ENCODE measurements around the gene AMH.

The AMH gene

DNA sequence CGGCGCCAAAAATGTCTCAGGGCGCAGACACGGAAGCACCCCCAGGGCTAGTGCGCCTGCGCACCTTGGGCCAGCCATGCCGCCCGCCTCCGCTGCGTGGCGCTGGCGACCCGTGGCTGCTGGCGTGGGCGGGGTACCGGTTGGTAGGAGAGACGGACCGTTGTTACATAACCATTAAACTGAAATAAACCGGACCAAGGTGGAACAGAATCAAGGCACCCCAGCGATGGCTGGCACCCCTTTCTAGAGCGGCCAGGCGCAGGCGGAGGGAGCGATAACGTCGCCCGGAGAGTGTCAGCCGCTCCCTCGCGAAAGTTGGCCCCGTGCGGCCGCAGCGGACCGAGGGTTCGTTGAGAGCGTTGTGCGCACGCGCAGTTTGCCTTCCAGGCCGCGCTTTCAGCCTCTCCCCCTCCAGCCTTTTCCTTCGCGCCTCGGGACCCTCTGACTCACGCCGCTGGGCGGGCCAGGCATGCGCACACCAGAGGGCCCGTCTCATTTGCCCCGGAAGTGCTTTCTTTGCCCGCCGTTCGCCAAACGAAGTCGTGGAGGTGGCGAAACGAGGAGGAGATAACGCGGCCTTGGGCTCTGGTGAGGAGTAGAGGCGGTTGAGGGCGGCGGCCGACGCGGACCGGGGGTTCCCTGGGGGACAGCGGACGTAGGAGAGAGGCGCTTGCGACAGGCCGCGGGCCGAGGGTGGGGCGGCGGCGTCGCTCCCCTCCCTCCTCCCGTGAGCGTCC, 12.6 kb upstream of the AMH start, which contains the start of the genes PLEKHJ1 and SF3A2:
TSS of gene PLEKHJ1 (minus strand) at position 16 of the 737 bp plus-strand sequence. CDS start 81 bp downstream, outside the sequence.
TSS of gene SF3A2 (plus strand) at position 511 of the 737 bp plus-strand sequence. CDS start 6,595 bp downstream, outside the sequence.
- peak; percentile 99 for DNase-seq

DNA sequence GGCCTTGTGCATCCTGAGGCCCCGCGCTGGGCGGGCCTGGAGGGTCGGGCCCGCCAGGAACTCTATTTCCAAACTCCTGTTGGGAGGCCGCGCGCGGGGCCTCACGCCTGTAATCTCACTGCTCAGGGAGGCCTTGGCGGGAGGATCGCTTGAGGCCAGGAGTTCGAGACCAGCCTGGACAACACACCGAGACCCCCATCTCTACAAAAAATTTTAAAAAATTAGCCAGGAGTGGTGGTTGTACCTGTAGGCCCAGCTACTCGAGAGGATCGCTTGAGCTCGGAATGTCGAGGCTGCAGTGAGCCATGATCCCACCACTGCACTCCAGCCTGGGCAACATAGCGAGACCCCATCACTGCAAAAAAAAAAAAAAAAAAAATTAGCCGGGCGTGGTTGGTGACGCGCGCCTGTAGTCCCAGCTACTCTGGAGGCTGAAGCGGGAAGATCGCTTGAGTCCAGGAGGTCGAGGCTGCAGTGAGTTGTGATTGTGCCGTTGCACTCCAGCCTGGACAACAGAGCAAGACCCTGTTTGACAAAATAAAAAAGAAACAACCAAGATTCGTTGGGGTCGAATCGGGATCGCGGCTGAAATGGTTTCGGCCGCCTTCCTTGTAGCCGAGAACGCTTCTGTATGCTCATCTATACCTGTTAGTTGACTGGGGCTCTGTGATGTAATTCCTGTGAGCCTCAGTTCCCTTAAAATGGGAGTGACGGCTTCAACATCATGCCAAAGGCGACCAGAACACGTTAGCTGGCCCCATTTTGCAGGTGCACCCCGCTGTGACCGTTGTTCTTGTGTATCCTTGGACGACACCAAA, 11.9 kb upstream of the AMH start:
- DNase-seq = no peak

DNA sequence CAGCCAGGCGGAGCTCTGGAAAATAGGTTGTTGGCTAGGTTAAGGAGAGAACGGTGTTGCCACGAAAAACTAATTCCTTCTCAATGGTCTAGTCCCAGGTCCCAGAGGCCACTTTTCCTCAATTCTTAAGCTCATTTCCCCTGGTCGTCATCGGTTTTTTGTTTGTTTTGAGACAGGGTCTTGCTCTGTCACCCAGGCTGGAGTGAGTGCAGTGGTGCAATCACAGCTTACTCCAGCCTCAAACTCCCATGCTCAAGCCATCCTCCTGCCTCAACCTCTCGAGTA, 11.3 kb upstream of the AMH start:
- DNase-seq = no peak

DNA sequence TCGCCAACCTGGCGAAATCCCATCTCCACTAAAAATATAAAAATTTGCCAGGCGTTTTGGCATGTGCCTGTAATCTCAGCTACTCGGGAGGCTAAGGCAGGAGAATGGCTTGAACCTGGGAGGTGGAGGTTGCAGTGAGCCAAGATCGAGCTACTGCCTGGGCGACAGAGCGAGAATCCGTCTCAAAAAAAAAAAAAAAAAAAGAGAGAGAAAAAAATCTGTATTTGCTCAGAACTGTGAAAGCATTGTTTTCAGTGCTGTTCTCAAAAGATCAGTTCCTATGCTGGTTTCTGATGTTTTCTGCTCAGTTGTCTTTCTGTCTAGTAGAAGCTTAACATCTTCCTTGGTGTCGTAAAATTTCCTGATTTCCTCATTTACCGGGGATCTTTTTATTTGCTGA, 9.9 kb upstream of the AMH start:
- DNase-seq = no peak

DNA sequence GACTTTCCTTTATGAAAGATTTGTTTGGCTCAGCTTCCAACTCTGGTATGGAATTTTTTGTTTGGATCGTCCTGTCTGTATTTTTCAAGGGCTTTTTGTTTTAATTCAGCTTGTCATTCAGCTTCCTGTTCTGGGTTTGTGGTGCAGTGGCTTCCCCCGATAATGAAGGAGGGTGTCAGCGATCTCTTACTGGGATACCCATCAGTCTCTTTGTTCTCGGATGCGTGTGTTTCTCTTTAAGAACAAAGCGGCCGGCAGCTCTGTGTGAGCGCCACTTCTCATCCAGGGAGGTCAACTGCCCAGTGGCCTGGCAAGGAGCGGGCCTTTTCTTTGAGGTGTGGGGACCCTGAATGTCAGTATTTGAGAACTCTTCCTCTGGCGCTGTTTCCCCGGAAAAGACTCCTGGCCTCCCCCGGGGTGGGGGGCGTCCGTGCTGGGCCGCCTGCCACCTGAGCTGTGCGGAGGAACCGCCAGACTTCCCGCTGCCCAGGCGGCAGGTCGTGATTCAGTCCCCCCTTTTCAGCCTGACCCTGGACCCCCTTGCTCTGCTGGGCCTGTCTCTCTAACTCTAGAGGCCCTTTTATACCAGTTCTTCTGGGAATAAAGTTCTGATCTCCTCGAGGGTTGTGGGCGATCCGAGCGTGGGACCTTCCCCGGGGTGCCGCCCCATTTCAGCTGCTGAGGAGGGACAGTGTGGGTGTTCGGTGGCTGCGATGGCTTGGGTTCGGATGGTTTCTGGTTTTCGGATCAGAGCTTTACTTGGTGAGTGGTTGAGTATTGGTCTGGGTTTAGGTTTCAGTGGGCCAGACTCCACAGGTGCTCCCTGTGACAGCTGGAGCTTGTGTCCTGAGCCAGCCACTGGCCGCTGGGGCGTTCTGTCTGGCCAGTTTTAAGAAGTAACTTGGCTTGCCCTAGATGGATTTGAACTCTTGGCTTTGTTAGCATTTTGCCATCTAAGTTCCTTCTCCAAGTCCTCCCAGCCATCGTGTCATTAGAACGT, 9.1 kb upstream of the AMH start:
- DNase-seq = peak; percentile 61

DNA sequence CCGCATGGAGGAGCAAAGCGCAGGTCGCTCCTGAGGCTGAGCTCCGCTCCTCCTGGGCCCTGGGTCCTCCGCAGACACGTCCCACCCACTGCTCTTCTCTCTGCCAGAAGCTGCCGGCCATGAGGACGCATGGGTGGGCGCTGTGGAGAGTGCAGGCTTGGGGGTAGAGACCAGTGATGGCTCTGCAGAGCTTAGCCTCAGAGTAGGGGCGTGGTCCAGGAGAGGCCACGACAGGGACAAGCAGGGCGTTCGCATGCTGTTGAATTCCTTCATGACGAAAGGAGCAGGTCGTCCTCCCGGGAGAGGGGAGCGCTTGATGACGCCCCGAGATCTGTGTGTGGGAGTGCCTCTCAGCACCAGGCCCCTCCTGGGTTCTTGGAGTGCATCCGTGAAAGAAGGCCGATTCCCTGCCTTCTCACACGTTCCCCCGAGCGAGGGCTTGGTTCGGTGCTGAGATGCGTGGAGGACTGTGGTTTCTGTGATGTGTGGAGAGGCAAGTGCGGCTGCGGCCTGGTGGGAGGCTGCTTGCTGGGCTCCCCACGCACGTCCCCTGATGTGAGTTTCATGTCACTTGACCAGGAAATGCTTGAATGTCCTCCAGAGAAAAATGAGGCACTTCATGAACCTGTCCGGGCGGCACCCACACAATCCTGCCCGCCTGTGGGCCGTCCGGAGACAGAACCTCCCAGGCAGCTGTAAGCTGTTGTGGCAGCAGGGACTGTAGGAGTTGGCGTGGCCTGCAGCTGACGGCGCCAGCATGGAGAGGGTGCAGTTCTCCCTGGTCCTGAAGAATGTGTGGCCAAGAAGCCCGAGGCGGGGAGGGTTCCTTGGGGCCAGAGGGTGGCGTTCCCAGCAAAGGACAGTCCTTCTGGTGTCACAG, 8.0 kb upstream of the AMH start:
- DNase-seq = no peak

DNA sequence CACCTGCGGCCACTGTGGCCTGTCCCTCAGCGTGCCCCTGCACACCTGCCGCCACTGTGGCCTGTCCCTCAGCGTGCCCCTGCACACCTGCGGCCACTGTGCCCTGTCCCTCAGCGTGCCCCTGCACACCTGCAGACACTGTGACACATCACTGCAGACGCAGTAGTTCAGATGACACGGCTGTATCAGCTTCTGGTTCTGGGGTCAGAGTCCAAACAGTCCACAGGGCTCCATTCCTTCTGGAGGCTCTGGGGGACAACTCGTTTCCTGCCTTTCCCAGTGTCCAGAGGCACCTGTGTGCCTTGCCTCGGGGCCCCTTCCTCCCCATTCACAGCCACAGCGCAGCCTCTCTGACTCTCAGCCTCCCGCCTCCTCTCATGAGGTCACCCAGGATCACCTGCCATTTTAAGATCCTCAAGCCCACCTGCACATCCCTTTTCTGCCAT, 7.0 kb upstream of the AMH start:
- no peak for DNase-seq

DNA sequence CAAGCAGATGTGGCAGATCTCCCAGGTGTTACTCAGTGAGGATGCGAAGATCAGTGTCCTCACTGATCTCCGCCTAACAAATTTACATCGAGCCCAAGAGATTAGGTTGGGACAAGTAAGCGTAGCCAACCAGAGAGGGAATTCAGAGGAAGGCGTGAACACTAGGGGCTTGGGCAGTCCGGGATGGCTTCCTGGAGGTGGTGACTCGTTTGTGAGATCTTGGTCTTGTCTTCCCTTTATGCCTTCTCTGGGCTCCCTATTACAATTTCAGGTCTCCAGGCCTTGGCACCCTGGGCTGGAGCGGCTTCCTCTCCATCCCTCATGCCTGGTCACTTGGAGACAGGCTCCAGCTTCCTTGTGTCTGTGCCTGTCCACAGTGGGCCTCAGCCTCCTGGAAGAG, 6.3 kb upstream of the AMH start:
- DNase-seq = no peak

DNA sequence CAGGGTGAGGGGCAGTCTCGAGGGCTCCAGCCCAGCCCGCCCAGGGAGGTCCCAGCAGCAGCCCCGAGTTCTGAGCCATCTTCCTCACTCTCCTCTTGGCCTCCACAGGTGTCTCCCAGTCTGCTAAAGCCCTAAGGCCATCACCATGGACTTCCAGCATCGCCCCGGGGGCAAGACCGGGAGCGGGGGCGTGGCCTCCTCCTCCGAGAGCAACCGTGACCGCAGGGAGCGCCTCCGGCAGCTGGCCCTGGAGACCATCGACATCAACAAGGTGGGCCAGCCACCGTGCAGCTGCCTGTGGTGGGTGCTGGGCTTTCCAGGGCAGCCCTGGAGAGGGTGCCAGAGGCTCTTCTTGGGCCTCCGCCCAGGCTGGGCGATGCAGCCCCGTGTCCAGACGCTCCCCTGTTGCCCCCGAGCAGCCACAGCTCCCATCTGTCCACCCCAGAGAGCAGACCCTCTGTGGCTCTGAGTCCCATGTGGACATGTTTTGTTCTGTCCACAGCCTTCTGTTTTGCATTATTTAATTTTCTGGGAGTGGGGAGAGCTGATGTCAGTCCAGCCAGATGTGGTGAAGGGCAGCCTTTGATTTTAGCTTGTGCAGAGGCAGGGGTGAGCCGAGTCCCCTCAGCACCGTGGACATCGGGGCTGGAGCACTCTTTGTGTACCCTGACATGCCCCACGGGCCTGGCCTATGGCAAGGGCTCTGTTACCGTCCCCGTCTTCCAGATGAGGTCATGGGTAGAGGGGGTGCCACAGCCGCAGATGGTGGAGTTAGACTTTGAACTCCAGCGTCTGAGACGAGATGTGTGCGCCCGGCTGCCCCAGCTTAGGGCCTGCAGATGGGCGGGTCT, 5.6 kb upstream of the AMH start:
- no peak for DNase-seq

DNA sequence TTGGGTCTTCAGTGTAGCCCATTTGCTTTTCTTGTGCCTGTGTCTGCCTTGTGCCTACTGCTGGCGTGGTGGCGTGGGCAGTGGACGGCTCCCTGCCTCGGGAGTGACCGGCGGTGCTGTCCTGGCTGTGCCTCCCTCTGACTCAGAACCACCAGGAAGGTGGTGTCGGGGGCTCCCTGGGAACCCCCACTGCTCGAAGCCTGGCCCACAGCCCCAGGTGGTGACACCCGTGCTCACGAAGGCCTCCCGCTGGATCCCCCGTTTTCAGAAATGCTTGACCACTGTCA, 5.1 kb upstream of the AMH start:
- DNase-seq = no peak

DNA sequence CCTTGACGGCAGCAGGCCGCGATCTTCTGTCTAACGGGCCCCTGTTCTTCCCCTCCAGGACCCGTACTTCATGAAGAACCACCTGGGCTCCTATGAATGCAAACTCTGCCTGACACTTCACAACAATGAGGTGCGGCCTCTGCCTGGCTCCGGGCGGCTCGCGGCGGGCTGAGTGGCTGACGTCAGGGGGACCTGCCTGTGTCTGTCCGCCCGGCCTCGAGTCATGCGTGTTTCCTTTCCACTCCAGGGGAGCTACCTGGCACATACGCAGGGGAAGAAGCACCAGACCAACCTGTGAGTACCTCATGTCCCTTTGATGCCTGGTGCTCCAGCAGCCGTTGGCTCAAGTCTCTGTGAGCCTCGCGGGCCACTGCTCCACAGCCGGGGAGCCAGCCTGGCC, 4.6 kb upstream of the AMH start:
- DNase-seq = no peak

DNA sequence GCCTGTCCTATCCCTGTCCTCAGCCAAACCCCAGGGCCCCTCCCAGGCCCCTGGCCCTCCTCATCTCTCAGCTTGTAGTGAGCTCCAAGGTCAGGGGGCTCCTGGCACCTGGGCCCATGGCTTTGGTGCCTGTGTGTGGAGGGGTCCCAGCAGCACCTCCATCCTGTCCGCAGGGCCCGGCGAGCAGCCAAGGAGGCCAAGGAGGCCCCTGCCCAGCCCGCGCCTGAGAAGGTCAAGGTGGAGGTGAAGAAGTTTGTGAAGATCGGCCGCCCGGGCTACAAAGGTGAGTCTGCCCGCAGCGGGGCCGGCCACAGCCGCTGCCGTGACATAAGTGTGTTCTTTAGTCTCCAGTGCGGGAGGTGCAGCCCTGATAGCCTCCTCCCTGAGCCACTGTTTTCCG, 3.9 kb upstream of the AMH start:
- no peak for DNase-seq

DNA sequence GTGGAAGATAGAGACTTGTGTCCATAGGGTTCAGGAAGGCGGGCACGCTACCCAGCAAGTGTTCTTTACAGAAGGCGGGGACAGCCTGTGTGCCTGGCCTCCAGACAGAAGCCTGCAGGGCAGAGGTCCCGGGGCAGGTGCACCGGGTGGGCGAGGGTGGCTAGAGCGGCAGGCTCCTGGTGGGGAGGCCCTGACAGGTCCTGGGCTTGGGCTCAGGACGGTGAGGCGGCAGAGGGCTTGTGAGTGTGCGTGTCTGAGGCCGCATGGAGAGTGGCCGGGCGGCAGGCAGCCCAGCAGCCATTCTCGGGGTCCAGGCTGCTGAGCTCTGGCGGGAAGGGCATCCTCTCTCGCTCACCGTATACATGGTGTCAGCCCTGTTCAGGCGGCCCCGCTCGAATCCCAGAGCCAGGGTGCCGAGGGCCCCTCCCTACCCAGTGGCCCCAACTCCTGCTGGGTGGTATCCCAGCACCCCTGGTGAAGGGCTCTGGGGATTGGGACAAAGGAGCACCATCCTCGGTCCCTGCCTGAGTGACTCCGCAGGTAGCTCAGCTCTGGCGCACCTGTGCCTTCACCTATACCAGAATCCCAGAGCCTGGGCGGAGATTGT, 3.0 kb upstream of the AMH start:
- no peak for DNase-seq

DNA sequence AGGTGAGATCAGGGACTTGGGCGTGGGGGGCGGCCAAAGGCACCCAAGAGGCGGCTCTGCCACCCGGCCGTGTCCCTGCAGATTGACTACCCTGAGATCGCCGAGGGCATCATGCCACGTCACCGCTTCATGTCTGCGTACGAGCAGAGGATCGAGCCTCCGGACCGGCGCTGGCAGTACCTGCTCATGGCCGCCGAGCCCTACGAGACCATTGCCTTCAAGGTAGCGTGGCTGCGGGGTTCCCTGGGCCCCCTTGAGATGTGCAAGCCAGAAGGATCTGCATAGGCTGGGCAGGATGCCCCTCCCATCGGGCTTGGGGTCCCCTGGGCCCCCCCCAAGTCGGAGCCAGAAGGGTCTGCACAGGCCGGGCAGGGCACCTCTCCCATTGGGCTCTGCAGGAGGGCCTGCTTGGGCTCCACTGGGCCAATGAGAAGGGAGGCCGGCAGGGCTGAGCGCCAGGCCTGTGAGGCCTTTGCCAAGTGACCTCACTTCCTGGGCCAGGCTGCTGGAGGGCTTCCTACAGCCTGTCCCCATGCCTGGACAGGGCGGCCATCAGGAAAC, 2.2 kb upstream of the AMH start:
- DNase-seq = no peak

DNA sequence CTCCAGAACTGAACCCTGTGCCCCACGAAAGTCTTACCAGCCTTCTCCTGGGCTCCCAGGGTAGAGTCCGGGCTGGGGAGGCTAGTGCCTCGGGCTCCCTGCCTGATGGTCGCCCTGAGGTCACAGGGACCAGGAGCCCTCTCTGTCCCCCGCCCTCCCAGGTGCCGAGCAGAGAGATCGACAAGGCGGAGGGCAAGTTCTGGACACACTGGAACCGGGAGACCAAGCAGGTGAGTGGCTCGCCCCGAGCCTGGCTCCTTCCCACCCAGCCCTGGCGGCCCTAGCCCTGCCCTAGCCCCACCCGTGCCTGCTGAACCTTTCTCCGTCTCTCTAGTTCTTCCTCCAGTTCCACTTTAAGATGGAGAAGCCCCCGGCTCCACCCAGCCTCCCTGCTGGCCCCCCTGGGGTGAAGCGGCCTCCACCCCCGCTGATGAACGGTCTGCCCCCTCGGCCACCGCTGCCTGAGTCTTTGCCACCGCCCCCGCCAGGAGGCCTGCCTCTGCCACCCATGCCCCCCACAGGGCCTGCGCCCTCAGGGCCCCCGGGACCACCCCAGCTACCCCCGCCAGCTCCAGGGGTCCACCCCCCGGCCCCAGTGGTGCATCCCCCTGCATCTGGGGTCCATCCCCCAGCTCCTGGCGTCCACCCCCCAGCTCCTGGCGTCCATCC, 1.6 kb upstream of the AMH start:
- DNase-seq = no peak

DNA sequence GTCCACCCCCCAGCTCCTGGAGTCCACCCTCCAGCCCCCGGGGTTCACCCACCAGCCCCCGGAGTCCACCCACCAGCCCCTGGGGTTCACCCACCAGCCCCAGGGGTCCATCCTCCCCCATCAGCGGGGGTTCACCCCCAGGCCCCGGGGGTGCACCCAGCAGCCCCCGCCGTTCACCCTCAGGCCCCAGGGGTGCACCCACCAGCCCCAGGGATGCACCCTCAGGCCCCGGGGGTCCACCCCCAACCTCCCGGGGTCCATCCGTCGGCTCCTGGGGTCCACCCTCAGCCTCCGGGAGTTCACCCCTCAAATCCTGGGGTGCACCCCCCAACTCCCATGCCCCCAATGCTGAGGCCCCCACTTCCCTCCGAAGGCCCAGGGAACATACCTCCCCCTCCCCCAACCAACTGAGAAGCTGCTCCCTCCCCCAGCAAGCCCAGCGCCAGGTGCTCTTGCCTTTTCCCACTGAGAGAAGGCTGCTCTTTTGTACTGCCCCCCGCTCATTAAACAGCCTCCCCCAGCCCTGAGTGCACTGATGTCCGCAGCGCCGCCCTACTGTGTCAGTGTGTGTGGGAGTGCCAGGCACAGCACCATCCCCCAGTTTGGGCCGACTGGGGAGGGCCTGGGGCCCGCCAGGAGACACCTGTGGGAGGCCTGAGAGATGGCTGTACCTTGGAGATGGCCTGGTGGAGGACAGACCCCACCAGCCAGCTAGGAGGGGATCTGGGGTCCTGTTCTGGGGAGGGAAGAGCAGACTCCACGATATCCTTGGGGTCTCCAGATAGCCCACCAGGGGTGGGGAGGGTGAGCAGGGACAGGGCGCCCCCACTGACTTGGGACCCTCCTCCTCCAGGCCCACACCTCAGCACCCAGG, 750 bp upstream of the AMH start:
- DNase-seq = no peak

DNA sequence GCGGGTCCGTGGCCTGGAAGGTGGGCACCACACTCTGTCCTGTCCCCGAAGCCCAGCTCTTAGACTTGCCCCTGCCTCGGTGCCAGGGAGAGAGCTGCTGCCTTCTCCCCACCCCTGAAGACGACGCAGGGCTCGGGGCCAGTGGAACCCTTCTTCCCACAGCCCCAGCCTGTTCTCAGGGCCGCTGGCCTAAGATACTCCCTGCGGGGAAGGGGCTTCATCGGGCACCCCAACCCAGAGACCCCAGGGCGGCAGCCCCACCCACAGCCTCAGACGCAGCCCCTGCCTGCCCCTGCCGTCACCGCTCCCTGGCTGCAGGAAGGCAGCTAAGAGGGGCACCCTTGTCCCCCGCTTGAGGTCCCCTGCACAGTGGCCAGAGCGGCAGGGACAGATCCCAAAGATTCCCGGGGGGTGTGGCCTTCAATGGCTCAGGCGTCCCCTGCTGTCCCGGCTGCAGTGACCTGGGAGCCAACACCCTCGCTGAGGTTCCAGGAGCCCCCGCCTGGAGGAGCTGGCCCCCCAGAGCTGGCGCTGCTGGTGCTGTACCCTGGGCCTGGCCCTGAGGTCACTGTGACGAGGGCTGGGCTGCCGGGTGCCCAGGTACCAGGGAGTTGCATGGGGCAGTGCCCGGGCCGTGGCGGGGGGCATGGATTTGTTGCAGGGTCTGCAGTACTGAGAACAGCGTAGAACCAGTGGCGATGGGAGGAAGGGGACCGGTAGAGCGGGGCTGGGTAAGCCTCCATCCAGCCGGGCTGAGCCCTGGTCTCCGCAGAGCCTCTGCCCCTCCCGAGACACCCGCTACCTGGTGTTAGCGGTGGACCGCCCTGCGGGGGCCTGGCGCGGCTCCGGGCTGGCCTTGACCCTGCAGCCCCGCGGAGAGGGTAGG, 1.0 kb downstream of the AMH start:
- no peak for DNase-seq

DNA sequence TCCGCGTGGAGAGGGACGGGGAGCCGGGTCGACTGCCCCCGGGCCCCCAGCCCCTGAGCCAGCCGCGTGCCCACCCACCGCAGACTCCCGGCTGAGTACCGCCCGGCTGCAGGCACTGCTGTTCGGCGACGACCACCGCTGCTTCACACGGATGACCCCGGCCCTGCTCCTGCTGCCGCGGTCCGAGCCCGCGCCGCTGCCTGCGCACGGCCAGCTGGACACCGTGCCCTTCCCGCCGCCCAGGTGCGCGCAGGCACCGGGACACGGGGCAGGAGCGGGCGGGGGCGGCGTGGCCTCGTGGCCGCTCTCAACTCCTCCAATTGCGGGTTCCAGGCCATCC, 1.6 kb downstream of the AMH start:
- no peak for DNase-seq
